DOHH2 (cell line): ENCODE measurements around the gene KRT27.

Experiments
- H3F3A ChIP-seq: fragments of 200-600 bp; sonication (generic), shearing (Covaris generic); 2 replicates; pipeline ENCODE4 v1.6.0; 2016; ENCODE audit warnings: antibody characterized with exemption, mild to moderate bottlenecking; ENCODE audit not compliant: control insufficient read depth, insufficient read depth
- H3K27ac ChIP-seq: fragments of 200-600 bp; sonication (generic); 2 replicates; pipeline ENCODE4 v1.5.1; 2014; ENCODE audit warnings: low read depth, mild to moderate bottlenecking, low read length, moderate library complexity
- H3K27me3 ChIP-seq: fragments of 200-600 bp; sonication (generic); 2 replicates; pipeline ENCODE4 v1.6.1; 2014; ENCODE audit warnings: mild to moderate bottlenecking, low read length, mixed read lengths; ENCODE audit not compliant: control insufficient read depth
- H3K36me3 ChIP-seq: fragments of 200-600 bp; sonication (generic); 2 replicates; pipeline ENCODE4 v1.6.1; 2014; ENCODE audit warnings: mild to moderate bottlenecking, low read length, moderate library complexity, mixed read lengths; ENCODE audit not compliant: control insufficient read depth
- H3K4me1 ChIP-seq: fragments of 200-600 bp; sonication (generic); 2 replicates; pipeline ENCODE4 v1.6.1; 2014; ENCODE audit warnings: mild to moderate bottlenecking, low read length, mixed read lengths; ENCODE audit not compliant: control insufficient read depth
- H3K4me2 ChIP-seq: fragments of 200-600 bp; sonication (generic); 2 replicates; pipeline ENCODE4 v1.6.0; 2014; ENCODE audit warnings: mild to moderate bottlenecking, low read length, moderate library complexity
- H3K4me3 ChIP-seq: fragments of 200-600 bp; sonication (generic); 2 replicates; pipeline ENCODE4 v1.5.1; 2014; ENCODE audit warnings: mild to moderate bottlenecking, low read length, mixed read lengths
- H3K79me2 ChIP-seq: fragments of 200-600 bp; sonication (generic); 2 replicates; pipeline ENCODE4 v1.6.1; 2014; ENCODE audit warnings: mild to moderate bottlenecking, low read length, mixed read lengths; ENCODE audit not compliant: control insufficient read depth
- H3K9me2 ChIP-seq: fragments of 200-600 bp; sonication (generic); replicated peaks from 2 replicates; pipeline ENCODE4 v1.6.1; 2014; ENCODE audit warnings: mild to moderate bottlenecking, low read length, mixed read lengths; ENCODE audit not compliant: control insufficient read depth
- H3K9me3 ChIP-seq: fragments of 200-600 bp; sonication (generic); 2 replicates; pipeline ENCODE4 v1.6.1; 2014; ENCODE audit warnings: antibody characterized with exemption, low read length, mixed read lengths; ENCODE audit not compliant: control insufficient read depth, insufficient read depth
- H4K20me1 ChIP-seq: fragments of 200-600 bp; sonication (generic); 2 replicates; pipeline ENCODE4 v1.6.0; 2014; ENCODE audit warnings: low read depth, mild to moderate bottlenecking, antibody characterized with exemption, low read length, moderate library complexity; ENCODE audit not compliant: control insufficient read depth, insufficient read depth
- EZH2phosphoT487 ChIP-seq: fragments of 200-600 bp; sonication (generic); IDR thresholded peaks from 2 replicates; pipeline ENCODE4 v1.6.1; 2017; ENCODE audit warnings: borderline replicate concordance, mild to moderate bottlenecking, antibody characterized with exemption, low read length, moderate library complexity, mixed read lengths
- TF ChIP-seq, protein P1 (sequence below): fragments of 200-600 bp; sonication (generic); IDR thresholded peaks from one replicate; pipeline ENCODE4 v1.5.1; 2014; ENCODE audit warnings: antibody characterized with exemption, mild to moderate bottlenecking, low read depth, low read length; ENCODE audit not compliant: poor library complexity, severe bottlenecking

The KRT27 gene

DNA sequence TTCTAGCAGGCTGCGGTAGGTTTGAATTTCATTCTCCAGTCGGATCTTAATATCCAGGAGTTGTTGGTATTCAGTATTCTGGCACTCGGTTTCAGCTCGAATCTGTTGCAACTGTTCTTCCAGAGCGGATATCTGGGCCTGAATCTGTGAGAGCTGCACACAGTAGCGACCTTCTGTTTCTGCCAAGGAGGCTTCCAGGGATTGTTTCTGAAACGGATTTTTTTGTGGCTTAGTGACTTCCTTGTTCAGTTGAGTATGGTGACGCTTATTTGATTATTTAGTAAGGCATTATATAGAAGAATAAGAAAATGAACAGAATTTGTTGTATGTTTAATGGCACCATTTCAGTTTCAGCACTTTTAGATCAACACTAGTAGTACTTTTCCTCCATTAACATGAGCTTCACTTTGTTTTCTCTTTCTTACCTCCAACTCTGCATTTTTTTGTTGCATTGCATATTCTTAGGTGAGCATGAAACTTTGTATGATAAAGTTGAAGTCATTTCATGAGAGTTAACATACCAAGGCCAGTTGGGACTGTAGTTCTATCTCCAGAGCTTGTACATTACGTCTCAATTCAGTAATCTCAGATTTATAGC is 37.3 kb upstream of the KRT27 start:
- Histone ChIP-seq H3K27me3 (no peaks in the 10 kb centered on the region), H4K20me1 (no peaks in the 10 kb centered on the region), H3K9me3 (no peaks in the 10 kb centered on the region), H3K79me2 (peaks cover 23% of the 10 kb centered on the region), H3K27ac (peak overlapping the region; percentile 71), H3K36me3 (peaks cover 29% of the 10 kb centered on the region), H3F3A (peaks cover 31% of the 10 kb centered on the region), H3K4me3 (peak overlapping the region; percentile 82), H3K4me1 (peaks cover 17% of the 10 kb centered on the region), H3K9me2 (no peaks in the 10 kb centered on the region), H3K4me2 (peak overlapping the region; percentile 65)
- TF ChIP-seq, protein P1, sequence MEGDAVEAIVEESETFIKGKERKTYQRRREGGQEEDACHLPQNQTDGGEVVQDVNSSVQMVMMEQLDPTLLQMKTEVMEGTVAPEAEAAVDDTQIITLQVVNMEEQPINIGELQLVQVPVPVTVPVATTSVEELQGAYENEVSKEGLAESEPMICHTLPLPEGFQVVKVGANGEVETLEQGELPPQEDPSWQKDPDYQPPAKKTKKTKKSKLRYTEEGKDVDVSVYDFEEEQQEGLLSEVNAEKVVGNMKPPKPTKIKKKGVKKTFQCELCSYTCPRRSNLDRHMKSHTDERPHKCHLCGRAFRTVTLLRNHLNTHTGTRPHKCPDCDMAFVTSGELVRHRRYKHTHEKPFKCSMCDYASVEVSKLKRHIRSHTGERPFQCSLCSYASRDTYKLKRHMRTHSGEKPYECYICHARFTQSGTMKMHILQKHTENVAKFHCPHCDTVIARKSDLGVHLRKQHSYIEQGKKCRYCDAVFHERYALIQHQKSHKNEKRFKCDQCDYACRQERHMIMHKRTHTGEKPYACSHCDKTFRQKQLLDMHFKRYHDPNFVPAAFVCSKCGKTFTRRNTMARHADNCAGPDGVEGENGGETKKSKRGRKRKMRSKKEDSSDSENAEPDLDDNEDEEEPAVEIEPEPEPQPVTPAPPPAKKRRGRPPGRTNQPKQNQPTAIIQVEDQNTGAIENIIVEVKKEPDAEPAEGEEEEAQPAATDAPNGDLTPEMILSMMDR, result no peak
- TF ChIP-seq EZH2phosphoT487, result no peak

- H3K4me1 ChIP-seq, result peaks cover 17% of the 10 kb centered on the region
- H3K9me3 ChIP-seq, result no peaks in the 10 kb centered on the region
- H3K4me2 ChIP-seq, result peak overlapping the region; percentile 65
- peaks cover 31% of the 10 kb centered on the region for H3F3A ChIP-seq
- H3K27ac ChIP-seq, result peak overlapping the region; percentile 71
- peaks cover 29% of the 10 kb centered on the region for H3K36me3 ChIP-seq
- no peaks in the 10 kb centered on the region for H4K20me1 ChIP-seq
- TF ChIP-seq, protein P1, result no peak
- no peak for TF ChIP-seq EZH2phosphoT487
- peak overlapping the region; percentile 82 for H3K4me3 ChIP-seq
- H3K9me2 ChIP-seq, result no peaks in the 10 kb centered on the region
- no peaks in the 10 kb centered on the region for H3K27me3 ChIP-seq
- peaks cover 23% of the 10 kb centered on the region for H3K79me2 ChIP-seq
Measured at GRCh38 chr17:40818733-40819527, 36.6 kb upstream of the KRT27 start.

DNA sequence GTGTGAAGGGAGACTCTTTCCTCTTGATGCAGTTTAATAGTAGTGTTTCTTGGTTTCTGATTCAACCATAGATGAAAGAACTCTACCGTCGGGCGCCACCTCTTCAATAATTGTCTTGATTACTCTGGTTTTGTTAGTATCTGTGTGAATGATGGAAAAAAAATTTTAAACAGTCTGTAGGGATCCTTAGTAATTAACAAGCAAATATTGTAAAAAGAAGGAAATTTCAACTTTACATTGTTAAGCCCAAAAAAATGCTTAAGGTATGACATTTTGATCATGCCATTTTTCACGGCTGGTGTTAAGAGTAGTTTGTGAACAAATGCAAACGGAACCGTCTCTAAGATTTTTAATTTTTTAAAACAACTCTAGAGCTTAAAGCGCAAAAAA is 36.0 kb upstream of the KRT27 start:
- H3K27me3 ChIP-seq, result no peaks in the 10 kb centered on the region
- H3K9me2 ChIP-seq, result no peaks in the 10 kb centered on the region
- peak overlapping the region; percentile 71 for H3K27ac ChIP-seq
- H3K36me3 ChIP-seq, result peaks cover 29% of the 10 kb centered on the region
- H3K4me2 ChIP-seq, result peak overlapping the region; percentile 65
- H3F3A ChIP-seq, result peaks cover 31% of the 10 kb centered on the region
- no peaks in the 10 kb centered on the region for H4K20me1 ChIP-seq
- peaks cover 23% of the 10 kb centered on the region for H3K79me2 ChIP-seq
- H3K4me1 ChIP-seq, result peaks cover 17% of the 10 kb centered on the region
- TF ChIP-seq, protein P1, result no peak
- no peak for TF ChIP-seq EZH2phosphoT487
- no peaks in the 10 kb centered on the region for H3K9me3 ChIP-seq
- H3K4me3 ChIP-seq, result peak overlapping the region; percentile 82
